DMS53 (cell line): Measurements from ENCODE around the gene UHMK1.
"Not testable (repeated sequence)": the region's sequence is repeated elsewhere in the genome, so short reads cannot be mapped to it uniquely, and the experiment has no call there.

Experiments used
- DNase-seq: peaks from one replicate; lab custom pipeline; 2025; lab: John Stamatoyannopoulos, UW

Gene UHMK1

DNA sequence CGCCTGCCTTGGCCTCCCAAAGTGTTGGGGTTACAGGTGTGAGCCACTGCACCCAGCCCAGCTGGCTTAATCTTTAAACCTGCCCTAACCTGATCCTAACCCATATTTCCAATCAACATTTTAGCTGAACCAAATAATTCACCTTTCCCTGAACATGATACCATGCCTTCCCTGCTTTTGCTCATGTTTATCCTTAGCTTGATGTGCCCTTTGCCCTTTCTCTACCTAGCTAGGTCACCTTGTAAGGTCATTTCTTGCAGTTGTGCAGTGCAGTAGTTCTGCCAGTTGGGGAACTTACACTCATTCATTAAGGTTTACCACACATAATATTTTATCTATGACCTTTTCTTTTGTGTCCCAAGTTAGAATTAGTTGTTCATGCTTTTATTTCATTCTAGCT, 69.3 kb downstream of the UHMK1 start:
- no peak for DNase-seq

DNA sequence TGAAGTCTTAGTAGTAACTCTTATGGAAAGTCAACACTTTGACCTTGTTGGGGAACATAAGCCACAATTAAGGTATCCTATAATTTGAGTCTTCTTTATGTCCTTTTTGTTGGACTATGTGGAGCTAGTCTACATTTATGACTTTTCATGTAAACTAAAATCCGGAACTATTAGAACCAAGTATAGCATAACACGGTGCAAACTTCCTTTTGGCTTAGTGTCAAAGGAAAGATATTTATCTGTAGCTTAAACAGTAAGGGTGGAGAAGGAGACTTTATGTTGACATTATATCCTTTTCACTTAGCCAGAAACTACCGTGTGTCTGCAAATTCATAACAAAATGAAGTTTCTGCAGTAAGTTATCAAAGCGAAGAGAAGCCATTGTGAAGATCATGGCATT, 71.2 kb downstream of the UHMK1 start:
- DNase-seq, result no peak

DNA sequence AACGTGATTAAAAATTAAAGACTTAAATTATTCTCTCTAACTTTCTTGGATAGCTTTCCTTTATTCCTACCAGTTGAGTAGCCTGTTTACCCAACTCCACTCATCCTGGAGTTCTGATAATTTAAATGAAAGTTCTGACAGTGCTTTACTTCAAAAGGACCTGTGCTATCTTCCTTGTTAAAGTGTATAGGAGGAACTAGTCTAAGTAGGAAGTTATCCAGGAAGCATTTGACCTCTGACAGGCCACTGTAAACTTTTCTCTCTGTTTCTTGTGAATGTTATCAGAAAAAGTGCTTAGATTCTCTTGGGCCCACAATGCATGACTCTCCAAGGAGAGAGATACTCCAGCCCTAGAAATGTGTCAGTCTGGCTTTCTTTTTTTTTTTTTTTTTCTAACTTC, 73.1 kb downstream of the UHMK1 start:
- DNase-seq, result no peak

DNA sequence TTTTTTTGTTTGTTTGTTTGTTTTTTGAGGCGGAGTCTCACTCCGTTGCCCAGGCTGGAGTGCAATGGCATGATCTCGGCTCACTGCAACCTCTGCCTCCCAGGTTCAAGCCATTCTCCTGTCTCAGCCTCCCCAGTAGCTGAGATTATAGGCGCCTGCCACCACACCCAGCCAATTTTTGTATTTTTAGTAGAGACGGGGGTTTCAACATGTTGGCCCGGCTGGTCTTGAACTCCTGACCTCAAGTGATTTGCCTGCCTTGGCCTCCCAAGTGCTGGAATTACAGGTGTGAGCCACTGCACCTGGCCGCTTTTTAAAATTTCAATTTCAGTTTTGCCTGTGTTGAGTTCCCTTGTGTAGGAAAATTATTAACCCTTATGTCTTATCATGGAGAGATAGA, 73.5 kb downstream of the UHMK1 start:
- not testable (repeated sequence) for DNase-seq

DNA sequence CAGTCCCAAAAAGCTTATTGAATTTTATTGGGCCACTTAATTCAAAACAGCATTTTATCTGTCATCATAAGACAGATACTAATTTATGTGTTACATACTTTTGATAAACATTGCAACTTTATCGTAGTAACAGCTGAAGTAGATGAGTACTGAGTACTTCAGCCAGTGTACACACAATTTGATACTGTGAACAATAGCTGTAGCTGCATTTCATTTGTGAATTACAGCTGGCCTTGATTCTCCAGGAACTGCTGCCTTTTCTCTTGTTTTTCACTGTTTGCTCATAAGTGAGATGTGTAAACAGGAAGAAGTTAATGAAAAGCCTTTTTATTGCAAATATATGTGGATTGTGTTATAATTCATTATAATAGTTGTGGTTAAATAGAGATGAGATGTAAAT, 74.1 kb downstream of the UHMK1 start:
- peak; percentile 62 for DNase-seq

DNA sequence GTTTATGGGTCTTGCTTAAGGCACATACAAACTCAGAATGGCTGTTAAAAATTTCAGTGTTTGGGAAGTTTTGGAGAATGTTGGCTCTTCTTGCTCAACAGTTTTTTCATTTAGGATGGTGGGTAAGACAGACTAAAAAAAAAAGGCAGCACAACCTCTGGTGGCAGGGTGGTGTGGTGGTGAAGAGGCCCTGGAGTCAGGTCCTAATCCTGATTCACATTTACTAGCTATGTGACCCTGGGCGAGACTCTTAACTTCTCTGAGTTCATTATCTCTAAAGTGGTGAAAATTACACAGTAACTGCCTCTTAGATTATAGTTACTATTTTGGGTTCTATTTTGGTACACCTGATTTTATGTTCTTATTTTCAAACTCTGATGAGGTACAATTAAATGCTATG, 75.5 kb downstream of the UHMK1 start:
- DNase-seq, result no peak

DNA sequence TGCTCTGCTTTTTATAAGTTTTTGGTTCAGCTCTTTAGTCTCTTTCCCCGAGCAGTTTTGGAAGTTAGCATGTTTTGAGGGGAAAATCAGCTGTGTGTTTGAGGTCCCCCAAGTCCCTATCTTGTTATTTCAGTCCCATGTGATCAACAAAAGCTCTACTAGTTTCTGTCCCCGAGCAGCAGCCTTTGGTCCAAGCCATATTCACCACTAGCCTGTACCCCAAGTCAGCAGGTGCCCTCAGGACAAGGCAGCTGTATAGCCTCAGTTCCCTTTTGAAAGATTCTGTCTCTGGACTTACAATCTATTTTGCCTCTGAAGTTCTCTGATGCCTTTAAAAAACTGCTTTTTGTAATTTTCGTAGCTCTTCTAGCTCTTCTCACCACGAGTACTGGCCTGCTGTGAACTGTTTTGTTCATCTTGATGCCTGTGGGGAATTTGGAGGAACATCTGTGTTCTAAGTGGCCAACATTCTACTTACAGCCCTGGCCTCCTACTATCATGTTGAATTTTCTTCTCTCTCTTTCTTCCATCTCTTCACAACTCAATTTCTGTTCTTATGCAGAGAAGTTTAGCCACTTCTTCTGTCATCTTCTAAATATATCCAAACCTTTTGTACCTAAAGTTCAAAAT, 80.6 kb downstream of the UHMK1 start:
- DNase-seq, result no peak

DNA sequence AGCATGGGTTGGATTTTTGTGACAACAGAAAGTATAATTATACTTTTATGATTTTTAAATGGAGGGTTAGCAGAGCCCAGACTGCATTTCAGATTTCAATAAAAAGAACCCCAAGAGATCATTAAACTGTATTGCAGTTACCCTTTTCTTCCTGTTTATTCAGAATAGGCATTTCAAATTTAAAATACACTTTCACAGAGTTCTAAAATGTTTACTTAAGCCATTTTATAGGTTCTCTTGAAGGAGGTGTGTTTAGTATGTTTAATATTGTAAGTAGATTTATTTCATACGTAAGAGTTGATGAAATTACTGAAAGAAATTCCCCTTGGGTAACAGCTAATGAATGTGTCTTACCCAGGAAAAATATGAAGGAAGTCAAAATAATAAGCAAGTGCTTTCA, 81.3 kb downstream of the UHMK1 start:
- DNase-seq, result no peak
